Measurements from ENCODE around the gene KSR2.

- TF ChIP-seq SIN3A (IDR thresholded peaks at IDR 0.05; ENCODE audit: borderline replicate concordance, low read depth, low read length) (no peak), NFKBIZ (CRISPR knock-in tag; IDR thresholded peaks at IDR 0.05) (no peak), CCAR2 (optimal IDR thresholded peaks at IDR 0.05; ENCODE audit: low read depth, low read length) (no peak), ZNF616 (CRISPR knock-in tag; IDR thresholded peaks at IDR 0.05; ENCODE audit: low read depth) (no peak), NR2C2 (CRISPR knock-in tag; IDR thresholded peaks at IDR 0.05; ENCODE audit: borderline replicate concordance) (no peak)
Measured at GRCh38 chr12:117567644-117568216, 401.1 kb downstream of the KSR2 start.

Measured in HepG2 (cell line).